Activated CD8-positive, alpha-beta memory T cell treated with anti-CD3 and anti-CD28 coated beads for 36 hours (primary cell): Measurements from ENCODE around the gene NT5C3A. TPM values are rescaled to one million over a fixed set of nuclear protein-coding genes. Genes with fewer than 3 reads are reported as not detected.

Experiments used
- CTCF ChIA-PET: fragments of 350-600 bp; sonication (Branson Sonifier 250); formaldehyde crosslinking; loops from one replicate; lab custom pipeline; 2021; ENCODE audit warnings: antibody characterized with exemption; lab: Charles Lee
- POLR2A ChIA-PET: fragments of 350-600 bp; sonication (Branson Sonifier 250); formaldehyde crosslinking; loops from one replicate; lab custom pipeline; 2021; ENCODE audit warnings: antibody characterized with exemption; lab: Charles Lee
- total RNA-seq, 2 experiments: library from RNA; stranded (reverse); gene quantifications; one replicate each; pipeline ENCODE4 v1.2.3, GENCODE V29; 2021

NT5C3A gene
- total RNA-seq, 2 experiments from 2014 or later: 28.1 to 29.2 TPM

DNA sequence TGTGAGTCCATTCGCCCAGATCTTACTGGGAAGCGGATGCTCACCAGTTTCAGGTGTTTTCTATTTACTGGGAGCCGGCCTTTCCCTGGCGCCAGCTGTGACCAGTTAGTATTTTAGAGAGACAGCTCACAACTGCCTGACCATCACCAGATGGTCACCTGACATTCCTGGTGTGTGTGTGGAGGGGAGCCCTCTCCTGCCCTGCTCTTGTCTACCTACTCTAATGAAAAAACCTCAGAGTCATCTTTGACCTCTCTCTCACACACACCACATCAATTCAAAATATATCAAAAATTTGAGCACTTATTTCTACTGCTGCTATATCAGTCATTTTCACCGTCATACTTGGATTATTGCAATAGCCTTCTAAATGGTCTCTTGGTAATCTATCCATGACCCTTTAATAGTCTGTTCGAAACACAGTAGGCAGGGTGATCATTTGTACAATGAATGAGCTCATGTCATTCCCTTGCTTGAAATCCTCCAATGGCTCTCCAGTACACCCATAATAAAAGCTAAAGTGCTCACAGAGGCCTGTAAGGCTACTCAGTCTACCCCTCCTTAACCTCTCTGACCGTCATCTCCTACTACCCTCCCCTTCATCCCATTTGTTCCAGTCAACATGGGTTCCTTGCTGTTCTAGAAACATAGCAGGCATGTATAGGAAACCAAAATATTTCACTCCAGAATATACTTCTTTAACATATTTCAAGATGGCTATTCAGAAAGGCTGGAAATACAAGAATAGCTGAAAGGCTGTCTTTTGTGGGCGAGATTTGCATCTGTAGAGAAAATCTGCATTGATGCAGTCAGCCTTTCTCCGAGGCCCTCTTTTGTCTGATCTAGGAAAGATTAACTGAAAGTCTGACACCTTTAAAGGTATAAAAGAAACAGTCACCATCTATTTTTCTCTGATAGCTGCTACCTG, 17.5 kb upstream of the NT5C3A start:
- CTCF ChIA-PET: no interaction called here
- POLR2A ChIA-PET: no interaction called here

DNA sequence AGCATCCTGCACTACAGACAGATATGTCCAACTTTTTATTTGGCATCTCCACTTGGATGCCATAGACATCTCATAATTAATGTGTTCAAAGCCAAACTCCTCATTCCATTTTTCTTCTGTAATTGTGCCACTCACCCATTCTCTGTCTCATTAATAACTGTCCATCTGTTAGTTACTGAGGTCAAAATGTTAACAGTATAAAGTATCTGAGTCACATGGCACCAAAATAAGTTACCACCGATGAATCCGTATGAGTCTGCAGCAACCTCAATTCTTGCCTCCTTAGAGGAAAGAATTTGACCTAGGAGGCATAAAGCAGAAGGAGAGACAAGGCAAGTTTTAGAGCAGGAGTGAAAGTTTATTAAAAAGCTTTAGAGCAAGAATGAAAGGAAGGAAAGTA, 16.5 kb upstream of the NT5C3A start:
- ChIA-PET POLR2A (no interaction called here), CTCF (no interaction called here)

DNA sequence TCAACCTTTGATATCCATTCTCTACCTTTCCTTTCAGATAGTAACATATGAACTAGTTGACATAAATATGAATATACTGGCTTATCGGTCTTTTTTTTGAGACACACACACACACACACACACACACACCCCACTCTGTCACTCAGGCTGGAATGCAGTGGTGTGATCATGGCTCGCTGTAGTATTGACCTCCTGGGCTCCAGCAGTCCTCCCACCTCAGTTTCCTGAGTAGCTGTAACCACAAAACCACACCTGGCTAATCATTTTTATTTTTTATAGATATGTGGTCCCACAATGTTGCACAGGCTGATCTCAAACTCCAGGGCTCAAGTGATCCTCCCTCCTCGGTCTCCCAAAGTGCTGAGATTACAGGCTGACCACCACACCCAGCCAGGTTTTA, 14.2 kb upstream of the NT5C3A start:
- ChIA-PET POLR2A (no interaction called here), CTCF (interaction anchor here (1.2 kb wide), 1 partner anchor 31 kb away, joined by 3 read pairs; no protein-coding TSS in a partner anchor)

DNA sequence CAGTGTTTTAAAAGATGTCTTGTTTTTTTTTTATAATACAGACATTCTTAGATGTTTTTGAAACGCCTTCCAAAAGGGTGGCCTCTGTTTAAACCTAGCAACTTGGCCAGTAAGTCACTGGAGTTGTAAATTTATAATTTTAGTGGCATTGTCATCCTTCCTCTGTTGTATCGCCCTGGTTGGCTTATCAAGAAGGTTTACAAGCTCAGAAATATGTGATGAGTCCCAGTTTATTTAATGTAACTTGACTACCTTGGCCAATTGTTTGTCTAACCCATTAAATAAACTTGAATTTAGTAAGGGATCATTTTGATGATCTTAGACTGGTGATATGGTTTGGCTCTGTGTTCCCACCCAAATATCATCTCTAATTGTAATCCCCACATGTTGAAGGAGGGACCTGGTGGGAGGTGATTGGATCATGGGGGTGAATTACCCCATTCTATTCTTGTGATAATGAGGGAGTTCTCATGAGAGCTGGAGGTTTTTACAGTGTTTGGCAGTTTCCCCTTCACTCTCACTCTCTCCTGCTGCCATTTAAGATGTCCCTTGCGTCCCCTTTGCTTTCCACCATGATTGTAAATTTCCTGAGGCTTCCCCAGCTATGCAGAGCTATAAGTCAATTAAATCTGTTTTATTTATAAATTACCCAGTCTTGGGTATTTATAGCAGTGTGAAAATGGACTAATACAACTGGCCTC, 13.4 kb upstream of the NT5C3A start:
- POLR2A ChIA-PET: no interaction called here
- CTCF ChIA-PET: no interaction called here

DNA sequence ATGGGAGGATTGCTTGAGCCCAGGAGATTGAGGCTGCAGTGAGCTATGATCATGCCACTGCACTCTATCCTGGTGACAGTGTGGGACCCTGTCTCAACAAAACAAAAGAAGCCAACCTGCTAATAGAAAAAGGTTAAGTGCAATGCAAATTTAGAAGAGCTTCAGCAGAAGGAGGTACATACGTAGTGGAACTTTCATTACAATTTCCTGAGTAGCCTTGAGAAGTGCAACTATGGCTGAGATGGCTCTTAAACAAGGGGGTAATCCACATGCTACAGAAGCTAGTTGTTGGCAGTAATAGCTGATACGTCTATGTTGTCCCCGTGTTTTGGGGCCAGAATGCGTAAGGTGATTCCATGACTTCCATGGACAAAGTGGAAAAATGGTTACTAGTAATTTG, 10.7 kb upstream of the NT5C3A start:
- POLR2A ChIA-PET: no interaction called here
- CTCF ChIA-PET: interaction anchor here (1.1 to 1.2 kb wide), 2 partner anchors 12 to 24 kb away, joined by 3 read pairs; no protein-coding TSS in a partner anchor

DNA sequence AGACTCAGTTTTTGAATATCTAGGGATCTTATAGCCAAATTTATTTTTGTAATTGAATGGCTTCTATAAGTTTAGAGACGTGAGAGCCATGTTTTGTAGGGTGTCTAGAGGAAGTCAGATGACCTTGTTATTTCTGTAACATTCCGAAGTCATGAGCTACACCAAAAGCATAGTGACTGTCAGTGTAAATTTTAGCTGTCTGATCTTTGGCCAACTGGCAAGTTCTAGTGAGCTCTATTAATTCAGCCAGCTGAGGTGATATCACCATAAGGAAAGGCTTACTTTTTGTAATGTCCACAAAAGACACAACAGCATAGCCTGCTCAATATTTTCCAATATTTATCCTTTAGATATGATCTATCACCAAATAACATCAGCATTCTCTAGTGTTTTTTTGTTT, 9.9 kb upstream of the NT5C3A start:
- CTCF ChIA-PET: interaction anchor here (1.2 kb wide), 1 partner anchor 23 kb away, joined by 3 read pairs; no protein-coding TSS in a partner anchor
- POLR2A ChIA-PET: no interaction called here

DNA sequence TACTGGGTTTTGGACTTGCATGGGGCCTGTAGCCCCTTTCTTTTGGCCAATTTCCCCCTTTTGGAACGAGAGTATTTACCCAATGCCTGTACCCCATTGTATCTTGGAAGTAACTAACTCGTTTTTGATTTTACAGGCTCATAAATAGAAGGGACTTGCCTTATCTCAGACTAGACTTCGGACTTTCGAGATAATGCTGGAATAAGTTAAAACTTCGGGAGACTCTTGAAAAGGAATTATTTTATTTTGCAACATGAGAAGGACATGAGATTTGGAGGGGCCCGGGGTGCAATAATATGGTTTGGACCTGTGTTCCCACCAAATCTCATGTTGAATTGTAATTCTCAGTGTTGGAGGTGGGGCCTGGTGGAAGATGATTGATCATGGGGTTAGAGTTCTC, 8.3 kb upstream of the NT5C3A start:
- ChIA-PET CTCF (no interaction called here), POLR2A (no interaction called here)

DNA sequence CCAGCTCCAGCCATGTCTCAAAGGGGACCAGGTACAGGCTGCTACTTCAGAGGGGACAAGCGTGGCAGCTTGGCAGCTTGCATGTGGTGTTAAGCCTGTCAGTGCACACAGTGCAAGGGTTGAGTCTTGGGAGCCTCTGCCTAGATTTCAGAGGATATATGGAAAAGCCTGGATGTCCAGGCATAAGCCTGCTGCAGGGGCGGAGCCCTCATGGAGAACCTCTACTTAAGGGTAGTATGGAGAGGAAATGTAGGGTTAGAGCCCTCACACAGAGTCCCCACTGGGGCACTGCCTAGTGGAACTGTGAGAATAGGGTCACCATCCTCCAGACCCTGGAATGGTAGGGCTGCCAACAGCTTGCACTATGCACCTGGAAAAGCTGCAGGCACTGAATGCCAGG, 7.7 kb upstream of the NT5C3A start:
- ChIA-PET POLR2A (no interaction called here), CTCF (interaction anchor here (1.2 kb wide), 1 partner anchor 10 kb away, joined by 3 read pairs; no protein-coding TSS in a partner anchor)

DNA sequence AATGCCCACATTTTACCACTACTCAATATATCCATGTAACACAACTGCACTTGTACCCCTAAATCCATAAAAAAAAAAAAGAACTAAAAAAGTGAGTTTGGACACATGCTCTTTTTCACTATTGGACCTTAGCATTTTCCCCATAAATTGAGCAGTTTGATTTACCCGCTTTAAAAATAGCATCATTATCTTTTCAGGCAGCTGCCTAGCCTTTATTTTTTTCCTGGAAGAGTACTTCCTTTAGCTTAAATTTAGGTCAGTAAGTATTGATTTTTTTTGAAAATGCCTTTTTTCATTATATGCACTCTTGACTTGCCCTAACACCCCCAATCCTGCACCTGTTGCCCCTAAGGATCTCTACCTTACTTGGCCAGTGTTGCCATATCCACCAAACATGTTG, 5.3 kb upstream of the NT5C3A start:
- POLR2A ChIA-PET: no interaction called here
- CTCF ChIA-PET: no interaction called here

DNA sequence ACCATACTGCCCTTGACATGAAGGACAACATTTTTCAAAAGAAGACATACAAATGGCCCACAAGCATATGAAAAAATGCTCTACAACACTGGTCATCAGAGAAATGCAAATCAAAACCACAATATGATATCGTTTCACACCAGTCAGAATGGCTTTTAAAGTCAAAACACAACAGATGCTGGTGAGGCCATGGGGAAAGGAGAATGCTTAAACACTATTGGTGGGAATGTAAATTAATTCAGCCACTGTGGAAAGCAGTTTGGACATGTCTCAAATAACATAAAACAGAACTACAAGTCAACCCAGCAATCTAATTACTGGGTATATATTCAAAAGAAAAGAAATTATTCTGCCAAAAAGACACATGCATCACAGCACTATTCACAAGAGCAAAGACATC, 4.2 kb upstream of the NT5C3A start:
- POLR2A ChIA-PET: no interaction called here
- CTCF ChIA-PET: no interaction called here

DNA sequence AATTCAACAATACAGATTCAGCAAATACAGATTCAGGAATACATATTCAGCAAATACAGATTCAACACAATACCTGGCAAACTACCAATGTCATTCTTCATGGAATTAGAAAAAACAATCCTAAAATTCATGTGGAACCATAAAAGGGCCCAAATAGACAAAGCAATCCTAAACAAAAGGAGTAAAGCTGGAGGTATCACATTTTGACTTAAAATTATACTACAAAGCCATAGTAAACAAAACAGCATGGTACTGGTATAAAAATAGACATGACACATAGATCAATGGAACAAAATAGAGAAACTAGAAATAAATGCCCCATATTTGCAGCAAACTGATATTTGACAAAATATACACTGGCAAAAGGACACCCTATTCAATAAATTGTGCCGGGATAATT, 3.4 kb upstream of the NT5C3A start:
- POLR2A ChIA-PET: no interaction called here
- CTCF ChIA-PET: no interaction called here

DNA sequence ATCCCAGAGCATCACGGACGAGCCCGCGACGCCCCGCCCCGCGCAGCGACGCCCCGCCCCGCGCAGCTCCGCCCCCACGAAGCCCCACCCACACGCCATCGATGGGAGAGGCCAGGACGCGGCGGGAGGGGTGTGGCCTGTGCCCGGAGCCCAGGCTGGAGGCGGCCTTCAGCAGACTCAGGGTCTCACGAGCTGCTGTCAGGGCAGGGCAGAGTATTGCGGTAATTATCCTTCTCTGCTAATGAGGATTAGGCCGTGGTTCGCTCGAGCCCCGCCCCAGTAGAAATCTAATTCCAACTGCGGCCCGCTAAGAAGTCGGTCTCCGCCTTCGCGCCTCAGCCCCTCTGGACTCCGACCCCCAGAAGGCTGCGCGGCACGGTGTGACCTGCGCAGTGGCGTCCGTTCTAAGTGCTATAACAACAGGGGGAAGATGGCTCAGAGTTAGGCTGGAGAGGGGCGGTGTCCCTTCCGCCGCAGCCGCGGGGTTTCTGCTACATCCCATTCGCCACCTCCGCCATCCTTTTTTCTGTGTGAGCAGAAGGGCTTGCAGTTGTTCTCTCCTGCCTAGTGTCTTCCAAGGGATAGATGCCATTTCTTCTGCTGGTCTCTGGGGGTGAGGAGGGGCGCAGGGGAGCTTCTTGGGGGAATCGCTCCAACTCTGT, 337 bp upstream of the NT5C3A start:
- ChIA-PET POLR2A (interaction anchor here (0.6 to 1.8 kb wide), 8 partner anchors 26 to 567 kb away, joined by 3 to 10 read pairs (median 4); partner anchors contain the start of genes AVL9, KBTBD2 and RP9), CTCF (interaction anchor here (0.6 to 1.6 kb wide), 8 partner anchors 9 to 159 kb away, joined by 3 to 4 read pairs (median 3); partner anchors contain the start of gene RP9)

DNA sequence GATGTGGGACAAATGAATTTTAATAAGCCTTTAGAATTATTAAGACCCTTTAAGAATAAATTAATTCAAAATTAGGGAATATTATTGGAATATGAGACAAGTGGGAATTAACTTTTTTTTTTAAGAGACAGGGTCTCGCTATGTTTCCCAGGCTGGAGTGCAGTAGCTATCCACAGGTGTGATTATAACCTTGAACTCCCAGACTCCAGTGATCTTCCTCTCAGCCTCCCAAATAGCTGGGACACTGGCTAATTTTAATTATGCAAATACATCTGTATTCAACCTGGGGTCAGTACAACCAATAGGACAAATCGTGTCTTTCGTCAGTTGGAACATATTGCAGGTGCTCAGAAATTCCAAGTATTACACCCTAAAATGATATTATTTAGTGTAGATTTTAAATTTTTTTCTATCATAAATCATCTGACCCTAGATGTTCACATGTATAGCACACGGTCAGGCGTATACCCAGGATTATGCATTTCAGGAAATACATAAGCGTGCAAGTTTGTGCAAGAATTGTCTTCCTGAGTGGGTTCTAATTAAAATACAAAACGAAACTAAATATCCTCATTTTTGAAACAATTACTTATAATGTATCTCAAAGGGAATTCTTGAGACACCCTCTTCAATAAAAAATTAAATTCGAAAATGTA, 1.2 kb downstream of the NT5C3A start:
- POLR2A ChIA-PET: interaction anchor here (1.5 to 1.8 kb wide), 3 partner anchors 25 to 566 kb away, joined by 3 to 10 read pairs (median 9); partner anchors contain the start of genes AVL9 and RP9
- CTCF ChIA-PET: interaction anchor here (1.1 to 1.6 kb wide), 2 partner anchors 9 to 17 kb away, joined by 3 to 4 read pairs; no protein-coding TSS in a partner anchor

DNA sequence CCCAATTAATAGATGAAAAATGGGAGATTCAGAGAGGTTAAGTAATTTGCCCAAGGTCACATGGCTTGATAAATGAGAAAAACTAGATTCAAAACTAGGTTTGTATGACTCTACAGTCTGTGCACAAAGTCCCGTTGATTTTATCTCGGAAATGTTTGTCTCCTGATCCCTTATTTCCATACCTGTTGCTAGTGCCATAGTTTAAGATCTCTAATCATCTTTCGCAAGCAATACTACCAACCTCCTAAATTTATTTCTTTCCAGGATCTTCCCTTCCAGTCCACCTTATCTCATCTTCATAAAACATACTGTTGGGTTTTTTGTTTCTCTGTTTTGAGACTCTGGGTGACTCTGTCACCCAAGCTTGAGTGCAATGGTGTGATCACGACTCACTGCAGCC, 2.9 kb downstream of the NT5C3A start:
- CTCF ChIA-PET: no interaction called here
- POLR2A ChIA-PET: no interaction called here

DNA sequence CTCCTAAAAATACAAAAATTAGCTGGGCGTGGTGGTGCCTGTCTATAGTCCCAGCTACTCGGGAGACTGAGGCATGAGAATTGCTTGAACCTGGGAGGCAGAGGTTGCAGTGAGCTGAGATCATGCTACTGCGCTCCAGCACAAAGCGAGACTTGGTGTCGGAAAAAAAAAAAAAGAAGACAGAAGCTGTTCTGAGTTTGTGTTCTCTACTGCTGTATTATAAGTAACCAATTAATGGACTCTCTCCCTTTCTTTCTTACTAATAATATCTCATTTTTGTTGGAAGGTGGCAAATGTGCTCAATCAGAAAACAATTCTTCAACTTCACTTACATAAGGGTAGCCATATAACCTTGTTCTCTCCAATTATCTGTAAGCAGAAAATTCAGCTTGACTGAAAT, 7.4 kb downstream of the NT5C3A start:
- ChIA-PET POLR2A (no interaction called here), CTCF (interaction anchor here (1.6 kb wide), 1 partner anchor 112 kb away, joined by 3 read pairs; no protein-coding TSS in a partner anchor)

DNA sequence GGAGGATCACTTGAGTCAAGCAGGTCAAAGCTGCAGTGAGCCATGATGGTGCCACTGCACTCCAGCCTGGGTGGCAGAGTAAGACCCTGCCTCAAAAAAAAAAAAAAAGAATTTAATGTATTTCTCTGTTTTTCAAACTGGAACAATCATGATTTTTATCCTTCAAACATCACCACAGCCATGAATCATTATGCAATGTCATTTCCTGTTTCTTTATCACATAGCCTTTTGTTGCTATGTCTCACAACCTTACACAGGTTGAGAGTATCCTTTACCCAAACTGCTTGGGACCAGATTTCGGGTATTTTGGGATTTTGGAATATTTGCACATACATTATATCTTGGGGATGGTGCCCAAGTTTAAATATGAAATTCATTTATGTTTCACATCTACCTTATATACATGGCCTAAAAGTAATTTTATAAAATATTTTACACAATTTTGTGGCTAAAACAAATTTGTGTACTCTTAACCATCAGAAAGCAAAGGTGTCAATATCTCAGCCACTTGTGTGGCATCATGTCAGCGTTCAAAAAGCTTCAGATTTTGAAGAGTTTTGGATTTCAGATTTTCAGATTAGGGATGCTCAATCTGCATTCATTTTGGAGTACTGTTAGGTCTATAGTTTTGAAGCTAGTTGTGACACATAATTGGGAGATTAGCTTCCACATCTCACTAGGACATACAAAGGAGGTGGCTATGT, 8.2 kb downstream of the NT5C3A start:
- ChIA-PET POLR2A (no interaction called here), CTCF (interaction anchor here (1.1 to 1.6 kb wide), 2 partner anchors 112 to 208 kb away, joined by 3 to 4 read pairs; no protein-coding TSS in a partner anchor)

DNA sequence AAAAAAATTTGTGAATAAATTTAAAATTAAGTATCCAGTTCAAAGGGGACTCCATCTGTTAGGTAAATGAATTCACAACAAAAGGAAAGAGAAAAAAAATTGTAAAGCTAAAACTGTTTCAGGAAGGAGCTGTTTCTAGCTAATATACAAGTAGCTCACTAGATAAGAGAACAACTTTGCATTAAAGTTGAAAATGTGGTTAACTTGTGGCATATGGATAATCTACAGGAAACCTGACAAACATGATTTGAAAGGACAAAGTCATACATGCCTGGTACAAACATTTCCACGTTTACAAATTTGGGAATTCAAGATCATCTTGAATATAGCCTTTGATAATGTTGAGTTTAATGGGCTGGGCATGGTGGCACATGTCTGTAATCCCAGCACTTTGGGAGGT, 8.9 kb downstream of the NT5C3A start:
- POLR2A ChIA-PET: no interaction called here

More for the DNA sequence above, 8.9 kb downstream of the NT5C3A start:
- CTCF ChIA-PET: interaction anchor here (0.9 to 1.1 kb wide), 2 partner anchors 9 to 207 kb away, joined by 4 read pairs; partner anchors contain the start of gene NT5C3A
